Neural cell (in vitro differentiated cells): ENCODE measurements around the gene CGRRF1. TPM values are rescaled to one million over a fixed set of nuclear protein-coding genes. Genes with fewer than 3 reads are reported as not detected.

Source experiments
- H2AFZ ChIP-seq: fragments of 200-600, 300-800 bp; sonication (generic), shearing (Covaris generic); 2 replicates; pipeline ENCODE4 v1.6.0; 2014; ENCODE audit warnings: low read depth, mild to moderate bottlenecking, antibody characterized with exemption, low read length, moderate library complexity
- H3F3A ChIP-seq: fragments of 200-600 bp; shearing (Covaris generic); 2 replicates; pipeline ENCODE4 v1.6.1; 2016; ENCODE audit warnings: mild to moderate bottlenecking, moderate library complexity, mixed read lengths, antibody characterized with exemption, low read length; ENCODE audit not compliant: insufficient read depth, poor library complexity, severe bottlenecking
- H3K27ac ChIP-seq: fragments of 200-600, 300-800 bp; sonication (generic), shearing (Covaris generic); 2 replicates; pipeline ENCODE4 v1.5.1; 2014; ENCODE audit warnings: mild to moderate bottlenecking, low read length, moderate library complexity
- H3K27me3 ChIP-seq: fragments of 300-800, 200-600 bp; sonication (generic), shearing (Covaris generic); 2 replicates; pipeline ENCODE4 v1.6.0; 2014; ENCODE audit warnings: mild to moderate bottlenecking, low read depth, low read length, moderate library complexity; ENCODE audit not compliant: insufficient read depth
- H3K36me3 ChIP-seq: fragments of 300-800, 200-600 bp; sonication (generic), shearing (Covaris generic); 2 replicates; pipeline ENCODE4 v1.5.1; 2014; ENCODE audit warnings: mild to moderate bottlenecking, antibody characterized with exemption, low read length, moderate library complexity; ENCODE audit not compliant: insufficient read depth
- H3K4me2 ChIP-seq: fragments of 300-800, 200-600 bp; sonication (generic), shearing (Covaris generic); 2 replicates; pipeline ENCODE4 v1.6.0; 2014; ENCODE audit warnings: mild to moderate bottlenecking, low read length
- H3K4me3 ChIP-seq: fragments of 300-800, 200-600 bp; sonication (generic), shearing (Covaris generic); 2 replicates; pipeline ENCODE4 v1.5.1; 2014; ENCODE audit warnings: mild to moderate bottlenecking, low read length, moderate library complexity
- H3K79me2 ChIP-seq: fragments of 200-600 bp; shearing (Covaris generic); replicated peaks from 2 replicates; pipeline ENCODE4 v1.6.0; 2014; ENCODE audit warnings: mild to moderate bottlenecking, low read length, moderate library complexity; ENCODE audit not compliant: insufficient read depth
- H3K9ac ChIP-seq: fragments of 300-800, 200-600 bp; sonication (generic), shearing (Covaris generic); 2 replicates; pipeline ENCODE4 v1.6.1; 2016; ENCODE audit warnings: mild to moderate bottlenecking, low read length, mixed read lengths
- H3K9me2 ChIP-seq: fragments of 200-600 bp; shearing (Covaris generic); 2 replicates; pipeline ENCODE4 v1.6.1; 2016; ENCODE audit warnings: mild to moderate bottlenecking, low read length, mixed read lengths; ENCODE audit not compliant: insufficient read depth
- H3K9me3 ChIP-seq: fragments of 200-600, 300-800 bp; sonication (generic), shearing (Covaris generic); 2 replicates; pipeline ENCODE4 v1.6.1; 2016; ENCODE audit warnings: mild to moderate bottlenecking, mixed run types, low read length, moderate library complexity, mixed read lengths
- H4K20me1 ChIP-seq: fragments of 200-600 bp; shearing (Covaris generic); 2 replicates; pipeline ENCODE4 v1.6.1; 2016; ENCODE audit warnings: mild to moderate bottlenecking, mixed run types; ENCODE audit not compliant: insufficient read depth
- EP300 ChIP-seq: fragments of 450-650 bp; conservative IDR thresholded peaks from 2 replicates; pipeline ENCODE4 v1.6.1; 2014; ENCODE audit warnings: antibody characterized with exemption, mild to moderate bottlenecking, moderate library complexity; ENCODE audit not compliant: poor library complexity, severe bottlenecking
- EZH2 ChIP-seq: fragments of 200-600, 300-800 bp; shearing (Covaris generic), sonication (generic); IDR thresholded peaks from 2 replicates; pipeline ENCODE4 v1.6.1; 2014; ENCODE audit warnings: antibody characterized with exemption, low read length, borderline replicate concordance, mild to moderate bottlenecking; ENCODE audit not compliant: insufficient read depth, poor library complexity, severe bottlenecking
- MXI1 ChIP-seq: fragments of 450-650 bp; conservative IDR thresholded peaks from 2 replicates; pipeline ENCODE4 v1.6.1; 2014; ENCODE audit warnings: antibody characterized with exemption, mild to moderate bottlenecking; ENCODE audit not compliant: poor library complexity, severe bottlenecking
- POLR2AphosphoS5 ChIP-seq: IDR thresholded peaks from 2 replicates; pipeline ENCODE4 v1.6.1; 2012
- RAD21 ChIP-seq: fragments of 450-650 bp; conservative IDR thresholded peaks from 2 replicates; pipeline ENCODE4 v1.6.1; 2014; ENCODE audit warnings: antibody characterized with exemption, mild to moderate bottlenecking, moderate library complexity
- SMC3 ChIP-seq: fragments of 450-650 bp; conservative IDR thresholded peaks from 2 replicates; pipeline ENCODE4 v1.6.1; 2014; ENCODE audit warnings: antibody characterized with exemption, mild to moderate bottlenecking, moderate library complexity; ENCODE audit not compliant: poor library complexity
- TAF1 ChIP-seq: IDR thresholded peaks from 2 replicates; pipeline ENCODE4 v1.6.1; 2012; ENCODE audit warnings: low read depth
- polyA plus RNA-seq: library from polyadenylated mRNA; depleted of rRNA; stranded (reverse); fragments of >200 nt; gene quantifications from 2 replicates; pipeline ENCODE4 v1.2.3, GENCODE V29; 2014
- TF ChIP-seq, protein P1 (sequence below): IDR thresholded peaks from 2 replicates; pipeline ENCODE4 v1.6.1; 2012; ENCODE audit warnings: borderline replicate concordance
- TF ChIP-seq, protein P2 (sequence below): fragments of 450-650 bp; IDR thresholded peaks from 2 replicates; pipeline ENCODE4 v1.5.1; 2014; ENCODE audit warnings: antibody characterized with exemption, mild to moderate bottlenecking, moderate library complexity; ENCODE audit not compliant: poor library complexity, severe bottlenecking

Gene CGRRF1
- polyA plus RNA-seq, 1 donor from 2014 or later: 31.0 TPM

DNA sequence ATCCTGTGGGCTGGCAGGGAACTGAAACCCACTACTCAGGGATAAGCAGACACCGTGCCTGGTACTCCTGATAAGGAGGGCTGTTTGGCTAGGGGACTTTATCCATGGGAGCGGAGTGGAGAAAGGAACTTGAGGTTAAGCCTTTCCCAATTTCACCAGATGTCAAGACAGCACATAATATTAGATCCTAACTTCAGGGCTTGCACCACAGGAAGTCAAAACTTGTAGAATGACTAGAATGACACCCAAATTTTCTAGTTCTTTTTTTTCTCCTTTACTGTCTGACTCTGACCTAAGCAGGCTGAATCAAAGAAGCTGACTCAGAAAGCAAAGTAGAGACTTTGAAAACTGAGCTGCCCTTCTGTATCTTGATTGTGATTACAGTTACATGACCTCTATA lies 7.1 kb upstream of the CGRRF1 start:
- no peak overlapping the region for H3K4me3 ChIP-seq
- H3K4me2 ChIP-seq: no peak overlapping the region
- no peaks in the 10 kb centered on the region for H3K79me2 ChIP-seq
- TF ChIP-seq MXI1 (no peak), TAF1 (no peak), EZH2 (no peak), POLR2AphosphoS5 (no peak), RAD21 (no peak), EP300 (no peak), SMC3 (no peak)
- TF ChIP-seq, protein P1, sequence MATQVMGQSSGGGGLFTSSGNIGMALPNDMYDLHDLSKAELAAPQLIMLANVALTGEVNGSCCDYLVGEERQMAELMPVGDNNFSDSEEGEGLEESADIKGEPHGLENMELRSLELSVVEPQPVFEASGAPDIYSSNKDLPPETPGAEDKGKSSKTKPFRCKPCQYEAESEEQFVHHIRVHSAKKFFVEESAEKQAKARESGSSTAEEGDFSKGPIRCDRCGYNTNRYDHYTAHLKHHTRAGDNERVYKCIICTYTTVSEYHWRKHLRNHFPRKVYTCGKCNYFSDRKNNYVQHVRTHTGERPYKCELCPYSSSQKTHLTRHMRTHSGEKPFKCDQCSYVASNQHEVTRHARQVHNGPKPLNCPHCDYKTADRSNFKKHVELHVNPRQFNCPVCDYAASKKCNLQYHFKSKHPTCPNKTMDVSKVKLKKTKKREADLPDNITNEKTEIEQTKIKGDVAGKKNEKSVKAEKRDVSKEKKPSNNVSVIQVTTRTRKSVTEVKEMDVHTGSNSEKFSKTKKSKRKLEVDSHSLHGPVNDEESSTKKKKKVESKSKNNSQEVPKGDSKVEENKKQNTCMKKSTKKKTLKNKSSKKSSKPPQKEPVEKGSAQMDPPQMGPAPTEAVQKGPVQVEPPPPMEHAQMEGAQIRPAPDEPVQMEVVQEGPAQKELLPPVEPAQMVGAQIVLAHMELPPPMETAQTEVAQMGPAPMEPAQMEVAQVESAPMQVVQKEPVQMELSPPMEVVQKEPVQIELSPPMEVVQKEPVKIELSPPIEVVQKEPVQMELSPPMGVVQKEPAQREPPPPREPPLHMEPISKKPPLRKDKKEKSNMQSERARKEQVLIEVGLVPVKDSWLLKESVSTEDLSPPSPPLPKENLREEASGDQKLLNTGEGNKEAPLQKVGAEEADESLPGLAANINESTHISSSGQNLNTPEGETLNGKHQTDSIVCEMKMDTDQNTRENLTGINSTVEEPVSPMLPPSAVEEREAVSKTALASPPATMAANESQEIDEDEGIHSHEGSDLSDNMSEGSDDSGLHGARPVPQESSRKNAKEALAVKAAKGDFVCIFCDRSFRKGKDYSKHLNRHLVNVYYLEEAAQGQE: no peak
- TF ChIP-seq, protein P2, sequence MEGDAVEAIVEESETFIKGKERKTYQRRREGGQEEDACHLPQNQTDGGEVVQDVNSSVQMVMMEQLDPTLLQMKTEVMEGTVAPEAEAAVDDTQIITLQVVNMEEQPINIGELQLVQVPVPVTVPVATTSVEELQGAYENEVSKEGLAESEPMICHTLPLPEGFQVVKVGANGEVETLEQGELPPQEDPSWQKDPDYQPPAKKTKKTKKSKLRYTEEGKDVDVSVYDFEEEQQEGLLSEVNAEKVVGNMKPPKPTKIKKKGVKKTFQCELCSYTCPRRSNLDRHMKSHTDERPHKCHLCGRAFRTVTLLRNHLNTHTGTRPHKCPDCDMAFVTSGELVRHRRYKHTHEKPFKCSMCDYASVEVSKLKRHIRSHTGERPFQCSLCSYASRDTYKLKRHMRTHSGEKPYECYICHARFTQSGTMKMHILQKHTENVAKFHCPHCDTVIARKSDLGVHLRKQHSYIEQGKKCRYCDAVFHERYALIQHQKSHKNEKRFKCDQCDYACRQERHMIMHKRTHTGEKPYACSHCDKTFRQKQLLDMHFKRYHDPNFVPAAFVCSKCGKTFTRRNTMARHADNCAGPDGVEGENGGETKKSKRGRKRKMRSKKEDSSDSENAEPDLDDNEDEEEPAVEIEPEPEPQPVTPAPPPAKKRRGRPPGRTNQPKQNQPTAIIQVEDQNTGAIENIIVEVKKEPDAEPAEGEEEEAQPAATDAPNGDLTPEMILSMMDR: no peak
- H3K36me3 ChIP-seq: no peaks in the 10 kb centered on the region
- H3K9ac ChIP-seq: no peak overlapping the region
- H3F3A ChIP-seq: no peaks in the 10 kb centered on the region
- no peak overlapping the region for H2AFZ ChIP-seq
- H3K27me3 ChIP-seq: no peaks in the 10 kb centered on the region
- H3K9me2 ChIP-seq: no peaks in the 10 kb centered on the region
- no peaks in the 10 kb centered on the region for H4K20me1 ChIP-seq
- no peaks in the 10 kb centered on the region for H3K9me3 ChIP-seq
- H3K27ac ChIP-seq: no peak overlapping the region

DNA sequence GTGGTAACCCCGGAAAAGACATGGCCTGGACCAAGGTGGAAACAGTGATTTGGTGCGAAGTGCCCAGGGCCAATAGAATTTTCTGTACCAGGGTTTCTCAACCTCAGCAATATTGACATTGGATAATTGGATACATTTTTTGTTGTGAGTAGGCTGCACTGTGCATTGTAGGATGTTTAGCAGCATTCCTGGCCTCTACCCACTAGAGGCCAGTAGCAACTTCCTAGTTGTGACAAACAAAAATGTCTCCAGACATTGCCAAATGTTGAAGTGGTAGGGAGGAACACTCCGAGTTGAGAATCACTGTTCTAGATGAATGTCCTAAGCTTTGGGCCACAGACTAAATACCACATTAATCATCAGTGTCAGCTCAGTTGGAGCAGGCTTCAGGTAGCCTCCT lies 6.2 kb upstream of the CGRRF1 start:
- Histone ChIP-seq H3K36me3 (no peaks in the 10 kb centered on the region), H3K4me2 (no peak overlapping the region), H3K27ac (no peak overlapping the region), H3F3A (no peaks in the 10 kb centered on the region), H3K27me3 (no peaks in the 10 kb centered on the region), H4K20me1 (no peaks in the 10 kb centered on the region), H3K9me2 (no peaks in the 10 kb centered on the region), H3K9me3 (no peaks in the 10 kb centered on the region), H3K79me2 (no peaks in the 10 kb centered on the region), H3K4me3 (no peak overlapping the region), H3K9ac (no peak overlapping the region), H2AFZ (no peak overlapping the region)
- TF ChIP-seq EZH2 (no peak), SMC3 (no peak), EP300 (no peak), RAD21 (no peak), TAF1 (no peak), MXI1 (no peak), POLR2AphosphoS5 (no peak)
- TF ChIP-seq, protein P1: no peak
- TF ChIP-seq, protein P2: no peak
